Activated CD4-positive, alpha-beta T cell treated with anti-CD3 and anti-CD28 coated beads for 48 hours (primary cell): ENCODE measurements around the gene IL12B.
A peak's percentile ranks its signal among the peaks of the same experiment; 100 is the strongest.
"Not testable (repeated sequence)": the region's sequence is repeated elsewhere in the genome, so short reads cannot be mapped to it uniquely, and the experiment has no call there.

Experiments
- DNase-seq: peaks from one replicate; pipeline ENCODE4 v3.0.0-alpha.2; 2020

IL12B gene

GRCh38 chr5:159330131-159330800, at the start of gene IL12B:
Gene IL12B, minus strand, starts transcription at chr5:159330487. Its CDS starts 3,705 bp downstream, at chr5:159326782.
- DNase-seq, result no peak

- DNase-seq, result no peak
These were observed 47.4 kb upstream of the IL12B start for GRCh38 chr5:159377653-159378052.

GRCh38 chr5:159367866-159368265, 37.6 kb upstream of the IL12B start:
- DNase-seq, result not testable (repeated sequence)

GRCh38 chr5:159366776-159367175, 36.5 kb upstream of the IL12B start:
- not testable (repeated sequence) for DNase-seq

- DNase-seq, result no peak
These were observed 31.9 kb upstream of the IL12B start for GRCh38 chr5:159362220-159362619.

GRCh38 chr5:159359871-159360270, 29.6 kb upstream of the IL12B start:
- DNase-seq, result not testable (repeated sequence)

GRCh38 chr5:159359408-159359807, 29.1 kb upstream of the IL12B start:
- DNase-seq, result no peak

GRCh38 chr5:159353661-159354252, 23.5 kb upstream of the IL12B start:
- no peak for DNase-seq

GRCh38 chr5:159350644-159351043, 20.4 kb upstream of the IL12B start:
- not testable (repeated sequence) for DNase-seq

GRCh38 chr5:159350216-159350615, 19.9 kb upstream of the IL12B start:
- not testable (repeated sequence) for DNase-seq

- DNase-seq, result no peak
These were observed 15.6 kb upstream of the IL12B start for GRCh38 chr5:159345861-159346260.

- no peak for DNase-seq
These were observed 15.0 kb upstream of the IL12B start for GRCh38 chr5:159345336-159345735.

GRCh38 chr5:159343295-159344094, 13.2 kb upstream of the IL12B start:
- DNase-seq, result no peak

- DNase-seq, result no peak
These were observed 12.6 kb upstream of the IL12B start for GRCh38 chr5:159342840-159343239.

GRCh38 chr5:159341906-159342310, 11.6 kb upstream of the IL12B start:
- DNase-seq, result peak; percentile 65

GRCh38 chr5:159341145-159341544, 10.9 kb upstream of the IL12B start:
- DNase-seq, result no peak

- peak; percentile 37 for DNase-seq
These were observed 10.2 kb upstream of the IL12B start for GRCh38 chr5:159340511-159340910.

- DNase-seq, result no peak
These were observed 9.2 kb upstream of the IL12B start for GRCh38 chr5:159339460-159339859.

- DNase-seq, result no peak
These were observed 7.8 kb upstream of the IL12B start for GRCh38 chr5:159338118-159338517.

- peak; percentile 50 for DNase-seq
These were observed 7.0 kb upstream of the IL12B start for GRCh38 chr5:159337016-159337955.

- no peak for DNase-seq
These were observed 6.3 kb upstream of the IL12B start for GRCh38 chr5:159336586-159336985.

- no peak for DNase-seq
These were observed 3.2 kb upstream of the IL12B start for GRCh38 chr5:159333545-159333925.
